ENCODE measurements around the gene JDP2. TPM values are rescaled to one million over a fixed set of nuclear protein-coding genes. Genes with fewer than 3 reads are reported as not detected.

JDP2 gene
- total and polyA plus RNA-seq, 4 donors: 20.9 to 50.2 (median 44.0) TPM

DNA sequence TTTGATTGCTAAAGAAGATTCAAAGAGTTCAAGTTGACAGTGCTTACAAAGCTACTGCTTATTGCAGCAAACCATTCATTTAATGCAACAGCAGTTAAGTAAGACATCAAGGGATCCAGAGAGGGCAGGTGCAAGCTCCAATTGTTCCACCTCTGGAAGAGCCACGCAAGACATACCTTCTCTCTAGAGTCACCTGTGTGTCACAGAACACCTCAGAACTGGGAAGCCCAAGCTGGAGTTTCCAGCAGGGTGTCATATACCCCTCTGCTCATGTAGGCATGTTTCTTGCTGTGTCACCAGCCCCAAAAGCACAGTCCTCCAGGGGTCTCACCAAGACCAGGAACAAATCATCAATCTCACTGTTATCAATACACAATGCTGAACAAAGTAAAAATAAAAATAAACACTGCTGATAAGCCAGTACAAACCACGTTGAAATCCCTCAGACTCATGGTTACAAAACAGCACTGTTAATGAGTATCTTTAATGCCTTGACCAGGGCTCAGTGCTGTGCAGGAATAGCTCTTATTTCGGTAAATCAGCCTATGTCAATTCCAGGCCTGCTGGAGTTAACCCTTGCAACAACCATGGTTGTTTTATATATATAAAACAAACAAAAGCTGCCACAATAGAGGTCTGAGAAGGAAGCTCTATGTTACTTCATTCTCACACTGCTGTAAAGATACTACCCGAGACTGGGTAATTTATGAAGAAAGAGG is 57.0 kb downstream of the JDP2 start:
- no peaks in the 10 kb centered on the region for H3K36me3 ChIP-seq (ENCODE audit: control insufficient read depth in 1 of 2, insufficient read depth in 2 of 2, low read length in 1 of 2)
- H3K27me3 ChIP-seq (ENCODE audit: control insufficient read depth in 1 of 2, insufficient read depth in 2 of 2, low read length in 1 of 2): no peaks in the 10 kb centered on the region
- intact Hi-C loops (cut with DNase I): loop anchor here in 1 of 2 donors (10.0 kb wide), 1 partner anchor 350 kb away; no protein-coding TSS in a partner anchor
- no peak overlapping the region for H3K27ac ChIP-seq (ENCODE audit: low read depth in 1 of 2, low read length in 2 of 2)
- no peak for DNase-seq
- WGBS, 2 donors: 75 to 78% methylated on average over 4 of the region's 4 CpGs
- no peak for ATAC-seq (ENCODE audit: low FRiP score)
- H3K4me3 ChIP-seq (ENCODE audit: low read length in 2 of 2): no peak overlapping the region
- no peaks in the 10 kb centered on the region for H3K4me1 ChIP-seq (ENCODE audit: control insufficient read depth in 1 of 2, insufficient read depth in 2 of 2, low read length in 2 of 2)
- no peaks in the 10 kb centered on the region for H3K9me3 ChIP-seq (ENCODE audit: control insufficient read depth, low read length)

DNA sequence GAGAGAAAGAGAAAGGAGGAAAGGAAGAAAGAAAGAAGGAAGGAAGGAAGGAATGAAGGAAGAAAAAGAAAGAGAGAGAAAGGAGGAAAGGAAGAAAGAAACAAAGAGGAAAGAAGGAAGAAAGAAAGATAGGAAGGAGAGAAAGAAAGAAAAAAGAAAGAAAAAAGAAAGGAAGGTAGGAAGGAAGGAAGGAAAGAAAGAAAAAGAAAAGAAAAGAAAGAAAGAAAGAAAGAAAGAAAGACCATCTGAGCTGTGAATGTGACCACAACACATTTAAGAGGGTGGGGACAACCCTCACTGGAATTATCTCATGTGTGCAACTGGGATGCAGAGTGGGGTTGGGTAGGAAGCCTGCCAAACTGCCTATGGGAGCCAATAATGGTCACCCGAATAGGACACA is 58.5 kb downstream of the JDP2 start:
- DNase-seq (no peak), ATAC-seq (ENCODE audit: low FRiP score) (no peak)
- intact Hi-C loops (cut with DNase I): loop anchor here in 1 of 2 donors (10.0 kb wide), 1 partner anchor 352 kb away; no protein-coding TSS in a partner anchor
- Histone ChIP-seq H3K4me1 (ENCODE audit: control insufficient read depth in 1 of 2, insufficient read depth in 2 of 2, low read length in 2 of 2) (no peaks in the 10 kb centered on the region), H3K9me3 (ENCODE audit: control insufficient read depth, low read length) (no peaks in the 10 kb centered on the region), H3K27me3 (ENCODE audit: control insufficient read depth in 1 of 2, insufficient read depth in 2 of 2, low read length in 1 of 2) (no peaks in the 10 kb centered on the region), H3K36me3 (ENCODE audit: control insufficient read depth in 1 of 2, insufficient read depth in 2 of 2, low read length in 1 of 2) (no peaks in the 10 kb centered on the region), H3K27ac (ENCODE audit: low read depth in 1 of 2, low read length in 2 of 2) (no peak overlapping the region), H3K4me3 (ENCODE audit: low read length in 2 of 2) (no peak overlapping the region)
- 44 to 53% methylated on average over 1 of the region's 1 CpG for WGBS, 2 donors

- no peaks in the 10 kb centered on the region for H3K9me3 ChIP-seq (ENCODE audit: control insufficient read depth, low read length)
- no peaks in the 10 kb centered on the region for H3K4me1 ChIP-seq (ENCODE audit: control insufficient read depth in 1 of 2, insufficient read depth in 2 of 2, low read length in 2 of 2)
- 70 to 80% methylated on average over 7 of the region's 7 CpGs for WGBS, 2 donors
- intact Hi-C loops (cut with DNase I): loop anchor here in 1 of 2 donors (10.0 kb wide), 1 partner anchor 352 kb away; no protein-coding TSS in a partner anchor
- no peak overlapping the region for H3K4me3 ChIP-seq (ENCODE audit: low read length in 2 of 2)
- DNase-seq (no peak), ATAC-seq (ENCODE audit: low FRiP score) (no peak)
- no peaks in the 10 kb centered on the region for H3K27me3 ChIP-seq (ENCODE audit: control insufficient read depth in 1 of 2, insufficient read depth in 2 of 2, low read length in 1 of 2)
- H3K36me3 ChIP-seq (ENCODE audit: control insufficient read depth in 1 of 2, insufficient read depth in 2 of 2, low read length in 1 of 2): no peaks in the 10 kb centered on the region
- no peak overlapping the region for H3K27ac ChIP-seq (ENCODE audit: low read depth in 1 of 2, low read length in 2 of 2)
These were observed 59.4 kb downstream of the JDP2 start for GRCh38 chr14:75487155-75487671.

- ATAC-seq (ENCODE audit: low FRiP score) (no peak), DNase-seq (no peak)
- Histone ChIP-seq H3K4me3 (ENCODE audit: low read length in 2 of 2) (no peak overlapping the region), H3K36me3 (ENCODE audit: control insufficient read depth in 1 of 2, insufficient read depth in 2 of 2, low read length in 1 of 2) (no peaks in the 10 kb centered on the region), H3K27me3 (ENCODE audit: control insufficient read depth in 1 of 2, insufficient read depth in 2 of 2, low read length in 1 of 2) (no peaks in the 10 kb centered on the region), H3K4me1 (ENCODE audit: control insufficient read depth in 1 of 2, insufficient read depth in 2 of 2, low read length in 2 of 2) (no peaks in the 10 kb centered on the region), H3K9me3 (ENCODE audit: control insufficient read depth, low read length) (no peaks in the 10 kb centered on the region), H3K27ac (ENCODE audit: low read depth in 1 of 2, low read length in 2 of 2) (no peak overlapping the region)
- intact Hi-C loops (cut with DNase I): loop anchor here in 1 of 2 donors (10.0 kb wide), 1 partner anchor 355 kb away; no protein-coding TSS in a partner anchor
- WGBS, 2 donors: 72 to 78% methylated on average over 6 of the region's 6 CpGs
These were observed 61.6 kb downstream of the JDP2 start for GRCh38 chr14:75489480-75489837.

GRCh38 chr14:75491376-75491978 is 63.7 kb downstream of the JDP2 start:
- 77 to 84% methylated on average over 14 of the region's 14 CpGs for WGBS, 2 donors

DNA sequence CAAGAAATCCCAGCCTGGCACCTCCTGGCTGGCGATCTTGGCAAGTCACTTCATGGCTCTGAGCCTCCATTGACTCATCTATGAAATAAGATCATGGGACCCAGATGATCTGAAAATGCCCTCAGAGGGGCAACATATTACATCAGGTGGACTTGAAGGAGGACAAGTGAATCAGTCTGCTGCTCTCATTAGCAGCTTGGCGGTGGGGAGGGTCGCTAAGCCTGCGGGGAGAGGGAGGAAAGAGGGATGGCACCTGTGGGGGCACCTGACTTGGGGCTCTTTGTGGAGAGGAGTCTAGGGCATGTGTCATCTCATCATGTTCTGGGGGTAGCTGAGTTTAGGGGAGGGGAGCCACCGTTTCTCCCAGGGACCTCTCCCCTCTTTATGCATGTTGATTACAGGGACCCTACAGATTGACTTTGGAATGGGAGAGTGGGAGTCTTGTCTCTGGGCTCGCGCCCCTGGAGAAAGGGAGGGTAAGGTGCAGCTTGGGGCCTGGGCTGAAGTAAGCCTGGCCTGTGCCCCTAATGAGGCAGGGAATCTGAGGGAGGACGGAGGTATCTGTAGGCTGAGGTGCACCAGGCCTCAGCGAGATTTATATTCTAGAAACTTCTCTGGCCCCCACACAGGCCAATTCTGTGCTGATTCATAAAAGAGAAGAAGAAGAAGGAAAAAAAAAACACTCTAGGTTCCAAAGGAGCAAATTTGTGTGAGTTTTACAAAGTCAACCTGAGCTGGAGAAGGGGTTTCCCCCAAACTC is 65.2 kb downstream of the JDP2 start:
- Histone ChIP-seq H3K27me3 (ENCODE audit: control insufficient read depth in 1 of 2, insufficient read depth in 2 of 2, low read length in 1 of 2) (no peaks in the 10 kb centered on the region), H3K4me1 (ENCODE audit: control insufficient read depth in 1 of 2, insufficient read depth in 2 of 2, low read length in 2 of 2) (no peaks in the 10 kb centered on the region), H3K9me3 (ENCODE audit: control insufficient read depth, low read length) (no peaks in the 10 kb centered on the region), H3K27ac (ENCODE audit: low read depth in 1 of 2, low read length in 2 of 2) (no peak overlapping the region), H3K4me3 (ENCODE audit: low read length in 2 of 2) (no peak overlapping the region), H3K36me3 (ENCODE audit: control insufficient read depth in 1 of 2, insufficient read depth in 2 of 2, low read length in 1 of 2) (no peaks in the 10 kb centered on the region)
- 91 to 93% methylated on average over 9 of the region's 9 CpGs for WGBS, 2 donors
- DNase-seq (no peak), ATAC-seq (ENCODE audit: low FRiP score) (no peak)
- intact Hi-C loops (cut with DNase I): loop anchor here in 1 of 2 donors (5.0 kb wide), 1 partner anchor 361 kb away; no protein-coding TSS in a partner anchor

More at GRCh38 chr14:75491376-75491978, 63.7 kb downstream of the JDP2 start:
- no peak for DNase-seq
- H3K27ac ChIP-seq (ENCODE audit: low read depth in 1 of 2, low read length in 2 of 2): no peak overlapping the region
- no peaks in the 10 kb centered on the region for H3K36me3 ChIP-seq (ENCODE audit: control insufficient read depth in 1 of 2, insufficient read depth in 2 of 2, low read length in 1 of 2)
- intact Hi-C loops (cut with DNase I): loop anchor here in 1 of 2 donors (2.0 to 5.0 kb wide), 2 partner anchors 185 to 359 kb away; no protein-coding TSS in a partner anchor
- no peak overlapping the region for H3K4me3 ChIP-seq (ENCODE audit: low read length in 2 of 2)
- H3K4me1 ChIP-seq (ENCODE audit: control insufficient read depth in 1 of 2, insufficient read depth in 2 of 2, low read length in 2 of 2): no peaks in the 10 kb centered on the region
- no peaks in the 10 kb centered on the region for H3K27me3 ChIP-seq (ENCODE audit: control insufficient read depth in 1 of 2, insufficient read depth in 2 of 2, low read length in 1 of 2)
- no peaks in the 10 kb centered on the region for H3K9me3 ChIP-seq (ENCODE audit: control insufficient read depth, low read length)
- ATAC-seq (ENCODE audit: low FRiP score): no peak

DNA sequence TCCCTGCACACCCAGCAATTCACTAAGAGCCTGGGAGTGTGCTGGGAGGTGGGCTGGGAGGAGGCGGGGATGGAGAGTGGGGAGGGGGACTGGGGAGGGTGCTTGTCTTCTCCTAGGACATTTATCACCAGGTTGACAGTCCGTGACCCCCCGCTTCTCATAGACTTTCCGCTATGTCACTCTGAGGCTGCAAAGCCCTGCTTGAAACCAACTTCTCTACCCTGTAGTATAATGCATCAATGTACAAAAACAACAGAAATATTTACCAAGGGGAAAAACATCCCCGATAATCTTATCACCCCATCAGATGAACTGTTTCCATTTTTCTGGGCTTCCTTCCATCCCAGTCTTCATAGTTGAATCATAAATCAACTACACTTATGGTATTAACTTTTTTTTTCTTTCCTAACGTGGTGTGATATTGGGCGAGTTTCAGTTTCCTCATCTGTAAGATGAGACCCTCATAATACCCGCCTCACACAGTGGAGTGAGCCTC is 65.8 kb downstream of the JDP2 start:
- Histone ChIP-seq H3K4me1 (ENCODE audit: control insufficient read depth in 1 of 2, insufficient read depth in 2 of 2, low read length in 2 of 2) (no peaks in the 10 kb centered on the region), H3K27me3 (ENCODE audit: control insufficient read depth in 1 of 2, insufficient read depth in 2 of 2, low read length in 1 of 2) (no peaks in the 10 kb centered on the region), H3K27ac (ENCODE audit: low read depth in 1 of 2, low read length in 2 of 2) (no peak overlapping the region), H3K36me3 (ENCODE audit: control insufficient read depth in 1 of 2, insufficient read depth in 2 of 2, low read length in 1 of 2) (no peaks in the 10 kb centered on the region), H3K9me3 (ENCODE audit: control insufficient read depth, low read length) (no peaks in the 10 kb centered on the region), H3K4me3 (ENCODE audit: low read length in 2 of 2) (no peak overlapping the region)
- DNase-seq: no peak
- WGBS, 2 donors: 66 to 72% methylated on average over 8 of the region's 8 CpGs
- intact Hi-C loops (cut with DNase I): loop anchor here in 1 of 2 donors (5.0 kb wide), 1 partner anchor 361 kb away; no protein-coding TSS in a partner anchor
- ATAC-seq (ENCODE audit: low FRiP score): no peak

DNA sequence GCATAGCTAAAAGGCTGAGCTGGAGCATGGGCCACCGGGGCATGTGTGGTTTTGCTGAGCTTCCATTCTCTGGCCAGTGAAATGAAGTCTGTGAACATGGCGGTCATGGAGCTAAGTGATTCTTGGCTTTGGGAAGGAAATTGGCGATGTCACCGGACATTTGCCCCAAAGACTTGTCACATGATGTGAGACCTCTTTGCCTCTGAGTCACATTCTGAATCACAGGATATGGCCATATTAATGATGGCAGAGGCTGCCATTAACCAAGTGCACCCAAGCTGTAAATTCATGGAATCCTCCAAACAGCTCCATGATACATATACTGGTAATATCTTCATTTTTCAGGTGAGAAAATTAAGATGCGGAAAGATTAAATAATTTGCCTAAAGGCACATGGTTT is 67.1 kb downstream of the JDP2 start:
- intact Hi-C loops (cut with DNase I): loop anchor here in 1 of 2 donors (5.0 kb wide), 1 partner anchor 363 kb away; no protein-coding TSS in a partner anchor
- ATAC-seq (ENCODE audit: low FRiP score) (no peak), DNase-seq (no peak)
- Histone ChIP-seq H3K4me1 (ENCODE audit: control insufficient read depth in 1 of 2, insufficient read depth in 2 of 2, low read length in 2 of 2) (no peaks in the 10 kb centered on the region), H3K4me3 (ENCODE audit: low read length in 2 of 2) (no peak overlapping the region), H3K27ac (ENCODE audit: low read depth in 1 of 2, low read length in 2 of 2) (no peak overlapping the region), H3K36me3 (ENCODE audit: control insufficient read depth in 1 of 2, insufficient read depth in 2 of 2, low read length in 1 of 2) (no peaks in the 10 kb centered on the region), H3K9me3 (ENCODE audit: control insufficient read depth, low read length) (no peaks in the 10 kb centered on the region), H3K27me3 (ENCODE audit: control insufficient read depth in 1 of 2, insufficient read depth in 2 of 2, low read length in 1 of 2) (no peaks in the 10 kb centered on the region)
- 93 to 98% methylated on average over 5 of the region's 5 CpGs for WGBS, 2 donors
